Thyroid gland (tissue), 4 donors: ENCODE measurements around the gene CSTB.

Source experiments
- POLR2A ChIP-seq, 2 donors: fragments of 450-650 bp; IDR thresholded peaks; one replicate each; pipeline ENCODE4 v1.6.1; 2017; ENCODE audit warnings: antibody characterized with exemption in 2 of 2, mild to moderate bottlenecking in 2 of 2, moderate library complexity in 1 of 2
- TF ChIP-seq, protein P1 (sequence below), 6 experiments: fragments of 200-600 bp in 3 of 6; fragments of 450-650 bp in 3 of 6; sonication (generic) in 3 of 6; IDR thresholded peaks; one replicate each; pipeline ENCODE4 v1.5.1; 2016 to 2019; ENCODE audit warnings: antibody characterized with exemption in 6 of 6, mild to moderate bottlenecking in 2 of 6, inconsistent platforms in 1 of 6, moderate library complexity in 1 of 6

GRCh38 chr21:43764576-43765495 lies 11.3 kb downstream of the CSTB start:
- TF ChIP-seq, protein P1, sequence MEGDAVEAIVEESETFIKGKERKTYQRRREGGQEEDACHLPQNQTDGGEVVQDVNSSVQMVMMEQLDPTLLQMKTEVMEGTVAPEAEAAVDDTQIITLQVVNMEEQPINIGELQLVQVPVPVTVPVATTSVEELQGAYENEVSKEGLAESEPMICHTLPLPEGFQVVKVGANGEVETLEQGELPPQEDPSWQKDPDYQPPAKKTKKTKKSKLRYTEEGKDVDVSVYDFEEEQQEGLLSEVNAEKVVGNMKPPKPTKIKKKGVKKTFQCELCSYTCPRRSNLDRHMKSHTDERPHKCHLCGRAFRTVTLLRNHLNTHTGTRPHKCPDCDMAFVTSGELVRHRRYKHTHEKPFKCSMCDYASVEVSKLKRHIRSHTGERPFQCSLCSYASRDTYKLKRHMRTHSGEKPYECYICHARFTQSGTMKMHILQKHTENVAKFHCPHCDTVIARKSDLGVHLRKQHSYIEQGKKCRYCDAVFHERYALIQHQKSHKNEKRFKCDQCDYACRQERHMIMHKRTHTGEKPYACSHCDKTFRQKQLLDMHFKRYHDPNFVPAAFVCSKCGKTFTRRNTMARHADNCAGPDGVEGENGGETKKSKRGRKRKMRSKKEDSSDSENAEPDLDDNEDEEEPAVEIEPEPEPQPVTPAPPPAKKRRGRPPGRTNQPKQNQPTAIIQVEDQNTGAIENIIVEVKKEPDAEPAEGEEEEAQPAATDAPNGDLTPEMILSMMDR (IDR thresholded peaks at IDR 0.05), result no peak
- no peak for TF ChIP-seq POLR2A (IDR thresholded peaks at IDR 0.05)
